GM19035 (cell line): Measurements from ENCODE around the gene CKAP2.
A peak's percentile ranks its signal among the peaks of the same experiment; 100 is the strongest.
"Not testable (repeated sequence)": the region's sequence is repeated elsewhere in the genome, so short reads cannot be mapped to it uniquely, and the experiment has no call there.

Experiments
- ATAC-seq: cut with Tn5 transposase; IDR thresholded peaks from one replicate; pipeline ENCODE4 v1.9.1; 2021; ENCODE audit not compliant: unreplicated experiment

The CKAP2 gene

GRCh38 chr13:52451135-52451804, 4.0 kb upstream of the CKAP2 start:
- no peak for ATAC-seq

GRCh38 chr13:52452470-52452869, 2.8 kb upstream of the CKAP2 start:
- no peak for ATAC-seq

GRCh38 chr13:52454459-52454819, 839 bp upstream of the CKAP2 start:
- peak; percentile 23 for ATAC-seq

GRCh38 chr13:52455677-52456041, 381 bp downstream of the CKAP2 start:
- peak; percentile 36 for ATAC-seq

GRCh38 chr13:52459668-52460067, 4.4 kb downstream of the CKAP2 start:
- no peak for ATAC-seq

GRCh38 chr13:52461265-52461664, 6.0 kb downstream of the CKAP2 start:
- ATAC-seq = no peak

- no peak for ATAC-seq
Measured at GRCh38 chr13:52463526-52463925, 8.2 kb downstream of the CKAP2 start.

- not testable (repeated sequence) for ATAC-seq
Measured at GRCh38 chr13:52468487-52468886, 13.2 kb downstream of the CKAP2 start.

- ATAC-seq = not testable (repeated sequence)
Measured at GRCh38 chr13:52480677-52481428, 25.6 kb downstream of the CKAP2 start.

GRCh38 chr13:52487078-52487477, 31.8 kb downstream of the CKAP2 start:
- not testable (repeated sequence) for ATAC-seq

GRCh38 chr13:52488763-52489162, 33.5 kb downstream of the CKAP2 start:
- not testable (repeated sequence) for ATAC-seq

- not testable (repeated sequence) for ATAC-seq
Measured at GRCh38 chr13:52491015-52491414, 35.7 kb downstream of the CKAP2 start.

- ATAC-seq = not testable (repeated sequence)
Measured at GRCh38 chr13:52494241-52494640, 39.0 kb downstream of the CKAP2 start.

GRCh38 chr13:52497979-52498378, 42.7 kb downstream of the CKAP2 start:
- peak; percentile 78 for ATAC-seq

GRCh38 chr13:52502277-52502676, 47.0 kb downstream of the CKAP2 start:
- not testable (repeated sequence) for ATAC-seq

GRCh38 chr13:52505843-52506242, 50.6 kb downstream of the CKAP2 start:
- ATAC-seq = not testable (repeated sequence)

GRCh38 chr13:52509532-52509931, 54.3 kb downstream of the CKAP2 start:
- not testable (repeated sequence) for ATAC-seq

GRCh38 chr13:52510221-52510797, 55.0 kb downstream of the CKAP2 start:
- not testable (repeated sequence) for ATAC-seq

- not testable (repeated sequence) for ATAC-seq
Measured at GRCh38 chr13:52511598-52511997, 56.3 kb downstream of the CKAP2 start.

- not testable (repeated sequence) for ATAC-seq
Measured at GRCh38 chr13:52513957-52514596, 58.8 kb downstream of the CKAP2 start.

- ATAC-seq = not testable (repeated sequence)
Measured at GRCh38 chr13:52523323-52523722, 68.0 kb downstream of the CKAP2 start.
